ENCODE results near the gene NLRP1. TPM values are rescaled to one million over a fixed set of nuclear protein-coding genes. Genes with fewer than 3 reads are reported as not detected.
A peak's percentile ranks its signal among the peaks of the same experiment; 100 is the strongest.

Gene NLRP1
- total RNA-seq, 1 experiment from 2014 or later, result 23.5 TPM

- DNase-seq (ENCODE audit: low read depth), result no peak
Measured at GRCh38 chr17:5478992-5479391, 105.3 kb downstream of the NLRP1 start.

DNA sequence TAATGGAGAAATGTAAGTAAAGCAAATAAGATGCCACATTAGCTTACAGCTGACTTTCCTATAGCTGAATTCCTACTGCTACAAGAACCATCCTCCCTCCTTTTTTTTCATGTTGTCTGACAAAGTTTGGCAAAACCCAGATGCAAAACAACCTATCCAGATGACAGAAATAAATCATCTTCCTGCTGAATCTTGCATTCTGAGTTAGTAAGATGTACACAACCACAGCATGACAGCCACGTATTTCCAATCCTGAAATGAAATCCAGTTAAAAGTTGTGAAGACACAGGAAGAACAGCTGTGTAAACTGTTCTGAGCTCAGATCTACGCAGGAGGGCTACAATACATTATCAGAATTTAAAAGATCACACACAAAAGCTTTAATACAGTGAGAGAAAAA is 110.4 kb downstream of the NLRP1 start:
- DNase-seq (ENCODE audit: low read depth), result no peak

DNA sequence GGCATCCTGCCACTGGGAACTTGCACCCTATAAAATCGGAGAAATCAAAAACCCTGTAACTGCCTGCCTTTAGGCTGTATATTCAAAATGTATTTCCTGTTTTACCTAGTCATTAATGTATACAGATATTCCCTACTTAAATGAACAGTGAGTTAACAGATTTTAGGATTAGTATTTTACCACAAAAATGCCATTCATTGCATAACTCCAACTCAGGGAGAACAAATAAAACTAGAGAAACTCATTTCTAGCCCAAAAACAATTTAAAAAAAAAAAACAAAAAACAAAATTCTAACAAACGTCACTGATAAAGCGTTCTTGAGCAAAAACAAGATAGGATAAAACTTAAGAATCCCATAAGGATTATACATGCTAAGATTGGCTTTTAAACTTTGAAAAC is 111.8 kb downstream of the NLRP1 start:
- DNase-seq (ENCODE audit: low read depth), result no peak

GRCh38 chr17:5468075-5468473 is 116.2 kb downstream of the NLRP1 start:
- DNase-seq (ENCODE audit: low read depth), result no peak

- DNase-seq (ENCODE audit: low read depth), result peak; percentile 1
Measured at GRCh38 chr17:5467416-5467815, 116.9 kb downstream of the NLRP1 start.

GRCh38 chr17:5466295-5466694 is 118.0 kb downstream of the NLRP1 start:
- DNase-seq (ENCODE audit: low read depth), result no peak

DNA sequence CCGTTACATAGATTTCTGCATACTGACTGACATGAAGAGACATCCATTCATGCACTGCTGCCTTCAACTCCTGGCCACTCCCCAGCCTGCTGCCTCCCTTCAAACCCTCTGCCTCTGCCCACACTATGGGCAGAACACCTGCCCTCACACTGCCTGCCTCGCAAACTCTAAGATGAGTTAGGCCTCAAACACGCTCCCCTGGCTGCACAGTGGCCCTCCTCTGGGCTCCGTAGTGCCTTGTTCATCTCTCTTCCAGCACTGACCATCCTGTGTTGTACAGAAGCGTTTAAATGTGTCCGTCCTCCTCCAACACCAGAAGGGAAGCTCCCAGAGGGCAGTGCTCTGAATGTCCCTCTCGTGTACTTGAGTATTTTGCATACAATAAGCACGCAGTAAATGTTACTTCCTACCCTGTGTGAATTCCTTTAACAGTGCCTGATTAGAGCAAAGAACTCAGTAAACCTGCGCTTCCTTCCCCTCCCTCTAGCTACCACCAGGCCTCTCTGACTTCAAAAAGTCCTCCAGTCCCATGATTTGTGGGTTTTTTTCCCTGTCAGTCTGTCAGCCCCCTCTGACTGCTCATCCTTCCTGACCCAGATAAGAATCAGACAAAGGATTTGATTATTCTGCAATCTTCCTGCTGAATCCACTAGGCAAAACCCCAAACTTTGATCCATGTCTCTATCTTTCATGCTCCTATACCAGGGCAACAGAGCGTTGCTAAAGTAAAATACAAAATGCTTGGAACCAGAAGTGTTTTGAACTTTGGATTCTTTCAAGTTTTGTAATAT is 119.4 kb downstream of the NLRP1 start:
- no peak for DNase-seq (ENCODE audit: low read depth)

Other genes starting within 250 kb of the NLRP1 start
- 73.4 and 76.6 TPM in 2 replicates for gene NUP88, start 164.8 kb downstream of the NLRP1 start, total RNA-seq (2014; rRNA removed; shearing (Covaris generic))
- 30.7 and 55.3 TPM in 2 replicates for gene RPAIN, start 164.3 kb downstream of the NLRP1 start, total RNA-seq (2014; rRNA removed; shearing (Covaris generic))
- 223 and 244 TPM in 2 replicates for gene C1QBP, start 145.4 kb downstream of the NLRP1 start, total RNA-seq (2014; rRNA removed; shearing (Covaris generic))
- 7.4 and 8.8 TPM in 2 replicates for gene DHX33, start 115.5 kb downstream of the NLRP1 start, total RNA-seq (2014; rRNA removed; shearing (Covaris generic))
- 75.0 and 77.8 TPM in 2 replicates for gene DERL2, start 98.3 kb downstream of the NLRP1 start, total RNA-seq (2014; rRNA removed; shearing (Covaris generic))
- 32.6 and 35.6 TPM in 2 replicates for gene MIS12, start 97.9 kb downstream of the NLRP1 start, total RNA-seq (2014; rRNA removed; shearing (Covaris generic))

Data from M059J (cell line).